ENCODE measurements around the gene CTXND1.

Gene CTXND1

DNA sequence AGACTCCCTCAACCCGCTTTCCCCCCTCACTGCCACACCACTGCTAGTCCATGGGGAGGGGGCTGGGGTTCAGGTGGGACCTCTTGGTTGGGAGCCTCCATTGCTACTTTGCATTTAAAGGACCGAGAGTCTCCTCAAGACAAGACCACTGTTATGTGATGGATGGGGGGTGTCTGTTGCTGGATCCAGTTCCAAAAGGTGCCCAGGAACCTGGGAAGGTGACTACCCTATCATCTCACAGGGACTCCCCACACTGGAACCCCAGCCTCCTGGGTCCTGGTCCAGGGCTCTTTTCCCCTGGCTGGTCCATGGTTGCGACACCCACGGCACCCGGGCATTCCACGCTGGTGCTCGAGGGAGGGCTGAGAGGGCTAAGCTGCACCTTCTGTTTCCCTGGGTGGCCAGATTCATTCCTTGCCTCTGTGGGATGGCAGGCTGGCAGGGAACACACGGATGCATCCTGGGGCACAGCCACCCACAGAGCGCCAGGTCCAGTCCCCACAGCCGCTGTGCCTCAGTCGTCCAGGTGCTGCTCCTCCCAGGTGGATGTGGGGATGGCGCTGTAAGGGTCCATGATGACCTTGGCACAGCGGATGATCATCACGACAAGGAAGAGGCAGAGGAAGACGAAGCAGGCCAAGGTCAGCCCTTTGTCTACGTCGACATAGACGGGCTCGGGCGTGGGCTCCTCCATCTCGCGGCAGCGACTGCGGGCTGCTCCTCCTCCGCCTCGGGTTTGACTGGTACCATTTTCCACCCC lies 50.6 kb downstream of the CTXND1 start:
- H3K4me3 ChIP-seq (ENCODE audit: low read depth, low read length): no peak overlapping the region

DNA sequence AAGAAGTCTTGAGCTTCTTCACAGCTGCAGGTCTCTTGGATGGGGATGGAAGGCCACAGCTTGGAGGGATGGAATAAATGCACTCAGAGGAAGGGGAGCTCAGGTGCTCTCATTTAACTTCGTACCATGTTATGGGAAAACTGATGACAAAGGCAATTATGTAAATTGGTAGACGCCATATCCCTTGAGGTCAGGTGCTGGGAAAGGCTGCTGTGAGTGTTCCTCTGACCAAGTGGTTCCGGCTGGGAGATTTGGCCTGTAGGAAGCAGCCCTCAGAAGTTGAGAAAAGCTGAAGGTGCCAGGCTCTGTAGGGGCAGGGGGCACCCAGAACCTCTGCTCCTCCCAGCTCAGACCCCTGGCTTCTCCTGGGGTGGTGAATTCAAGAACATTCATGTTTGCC lies 52.1 kb downstream of the CTXND1 start:
- no peak for DNase-seq (ENCODE audit: low read depth)
- no peak overlapping the region for H3K4me3 ChIP-seq (ENCODE audit: low read depth, low read length)
- in situ Hi-C loops (cut with HindIII; ENCODE audit: low sequenced_read_pairs): no loop called here
- TF ChIP-seq, protein P1, sequence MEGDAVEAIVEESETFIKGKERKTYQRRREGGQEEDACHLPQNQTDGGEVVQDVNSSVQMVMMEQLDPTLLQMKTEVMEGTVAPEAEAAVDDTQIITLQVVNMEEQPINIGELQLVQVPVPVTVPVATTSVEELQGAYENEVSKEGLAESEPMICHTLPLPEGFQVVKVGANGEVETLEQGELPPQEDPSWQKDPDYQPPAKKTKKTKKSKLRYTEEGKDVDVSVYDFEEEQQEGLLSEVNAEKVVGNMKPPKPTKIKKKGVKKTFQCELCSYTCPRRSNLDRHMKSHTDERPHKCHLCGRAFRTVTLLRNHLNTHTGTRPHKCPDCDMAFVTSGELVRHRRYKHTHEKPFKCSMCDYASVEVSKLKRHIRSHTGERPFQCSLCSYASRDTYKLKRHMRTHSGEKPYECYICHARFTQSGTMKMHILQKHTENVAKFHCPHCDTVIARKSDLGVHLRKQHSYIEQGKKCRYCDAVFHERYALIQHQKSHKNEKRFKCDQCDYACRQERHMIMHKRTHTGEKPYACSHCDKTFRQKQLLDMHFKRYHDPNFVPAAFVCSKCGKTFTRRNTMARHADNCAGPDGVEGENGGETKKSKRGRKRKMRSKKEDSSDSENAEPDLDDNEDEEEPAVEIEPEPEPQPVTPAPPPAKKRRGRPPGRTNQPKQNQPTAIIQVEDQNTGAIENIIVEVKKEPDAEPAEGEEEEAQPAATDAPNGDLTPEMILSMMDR (IDR thresholded peaks at IDR 0.05; ENCODE audit: low read depth, low read length, missing control alignments): no peak

More for the DNA sequence above, 50.6 kb downstream of the CTXND1 start:
- no peak for DNase-seq (ENCODE audit: low read depth)
- TF ChIP-seq, protein P1 (IDR thresholded peaks at IDR 0.05; ENCODE audit: low read depth, low read length, missing control alignments): no peak
- in situ Hi-C loops (cut with HindIII; ENCODE audit: low sequenced_read_pairs): no loop called here

DNA sequence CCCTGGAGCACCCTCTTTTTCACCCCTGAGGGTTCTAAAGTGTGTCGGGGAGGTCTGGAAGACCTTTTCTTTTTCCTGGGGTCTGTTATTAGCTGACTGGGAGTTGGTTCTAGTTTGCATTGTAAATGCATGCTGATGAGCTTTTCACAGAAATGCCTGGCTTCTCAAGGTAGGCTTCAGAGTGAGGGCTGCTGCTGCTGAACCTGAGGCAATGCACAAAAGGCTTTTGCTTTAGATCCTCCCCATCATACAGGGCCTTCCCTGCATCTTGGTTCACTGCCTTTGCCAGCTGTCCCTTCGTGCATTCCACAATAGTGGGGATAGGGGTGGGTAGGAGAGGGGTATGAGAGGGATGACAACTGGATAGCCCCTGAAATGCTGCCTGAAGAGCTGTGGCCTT lies 52.6 kb downstream of the CTXND1 start:
- TF ChIP-seq, protein P1 (IDR thresholded peaks at IDR 0.05; ENCODE audit: low read depth, low read length, missing control alignments): no peak
- in situ Hi-C loops (cut with HindIII; ENCODE audit: low sequenced_read_pairs): no loop called here
- H3K4me3 ChIP-seq (ENCODE audit: low read depth, low read length): no peak overlapping the region
- DNase-seq (ENCODE audit: low read depth): no peak

DNA sequence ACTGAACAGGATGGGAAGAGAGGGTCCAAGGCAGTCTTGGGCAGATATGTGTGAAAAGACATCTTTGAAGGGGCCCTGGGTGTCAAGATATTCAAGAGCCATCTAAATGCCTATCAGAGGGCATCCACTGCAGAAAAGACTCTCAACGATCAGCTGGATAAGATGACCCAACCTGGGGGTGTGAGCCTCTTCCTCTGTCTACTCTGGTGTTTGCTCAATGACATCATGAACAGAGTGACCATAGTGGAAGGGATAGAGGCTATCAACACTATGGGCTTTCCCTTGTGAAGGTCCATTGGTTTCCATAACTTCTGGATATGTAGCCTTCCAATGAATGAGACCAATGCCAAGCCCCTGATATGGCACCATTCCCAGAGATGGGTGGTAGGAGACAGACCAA lies 57.1 kb downstream of the CTXND1 start:
- TF ChIP-seq, protein P1 (IDR thresholded peaks at IDR 0.05; ENCODE audit: low read depth, low read length, missing control alignments): no peak
- no peak overlapping the region for H3K4me3 ChIP-seq (ENCODE audit: low read depth, low read length)
- DNase-seq (ENCODE audit: low read depth): no peak
- in situ Hi-C loops (cut with HindIII; ENCODE audit: low sequenced_read_pairs): no loop called here

DNA sequence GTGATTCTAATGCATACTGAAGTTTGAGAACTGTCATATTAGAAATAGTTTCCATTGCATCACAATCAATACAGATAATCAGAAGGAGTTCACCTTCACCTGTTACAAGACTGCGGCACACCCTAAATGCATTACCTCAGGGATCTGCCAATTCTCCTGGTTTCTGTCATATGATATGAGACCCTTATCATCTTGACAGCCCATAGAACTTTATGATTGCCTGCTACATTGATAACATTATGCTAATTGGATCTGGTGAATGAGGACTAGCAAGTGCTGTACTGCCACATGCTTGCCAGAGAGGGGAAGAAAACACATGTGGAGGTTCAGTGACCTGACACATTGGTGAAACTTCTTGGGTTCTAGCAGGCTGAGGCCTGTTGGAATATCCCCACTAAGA lies 57.8 kb downstream of the CTXND1 start:
- no peak overlapping the region for H3K4me3 ChIP-seq (ENCODE audit: low read depth, low read length)
- DNase-seq (ENCODE audit: low read depth): no peak
- in situ Hi-C loops (cut with HindIII; ENCODE audit: low sequenced_read_pairs): no loop called here
- TF ChIP-seq, protein P1 (IDR thresholded peaks at IDR 0.05; ENCODE audit: low read depth, low read length, missing control alignments): no peak

DNA sequence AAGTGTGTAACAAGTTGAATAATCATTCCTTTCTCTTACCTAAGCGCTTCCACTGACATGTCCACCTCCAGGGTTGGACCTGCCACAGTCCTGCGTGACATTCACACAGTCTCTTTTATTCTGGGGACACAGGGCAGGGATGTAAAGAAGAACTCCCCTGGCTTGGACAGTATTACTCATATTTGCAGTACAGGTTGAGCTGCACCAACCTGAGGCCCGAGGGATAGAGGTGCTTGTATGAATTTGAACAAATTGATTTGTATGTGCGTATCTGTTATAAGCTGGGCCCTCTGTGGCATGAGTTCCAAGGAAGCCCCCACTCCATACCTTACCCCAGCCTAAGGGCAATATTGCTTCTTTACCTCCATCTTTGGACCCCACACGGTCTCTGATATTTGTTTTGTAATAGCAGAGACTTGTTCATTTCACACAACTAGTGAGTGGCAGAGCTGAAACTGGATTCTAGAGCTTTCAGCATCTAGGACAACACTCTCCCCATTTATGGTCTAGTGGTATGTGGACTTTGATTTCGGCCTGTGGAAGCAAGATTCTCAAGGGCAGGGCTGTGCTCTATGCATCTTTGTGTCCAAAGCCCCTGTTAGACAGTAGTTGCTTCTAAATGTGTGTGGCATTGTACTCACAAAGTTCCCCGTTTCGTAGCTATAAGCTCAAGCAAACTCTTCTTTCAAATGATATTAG lies 60.0 kb downstream of the CTXND1 start:
- DNase-seq (ENCODE audit: low read depth): no peak
- TF ChIP-seq, protein P1 (IDR thresholded peaks at IDR 0.05; ENCODE audit: low read depth, low read length, missing control alignments): no peak
- no peak overlapping the region for H3K4me3 ChIP-seq (ENCODE audit: low read depth, low read length)
- in situ Hi-C loops (cut with HindIII; ENCODE audit: low sequenced_read_pairs): no loop called here
